Aorta (tissue), 5 donors: ENCODE measurements around the gene CDK19. TPM values are rescaled to one million over a fixed set of nuclear protein-coding genes. Genes with fewer than 3 reads are reported as not detected.

Source experiments
- ATAC-seq: fragments of 200-7000 bp; cut with Tn5 transposase; one replicate; pipeline ENCODE4 v1.9.1; 2022; ENCODE audit warnings: moderate library complexity; ENCODE audit not compliant: low FRiP score
- DNase-seq, 2 donors: peaks; one replicate each; pipeline ENCODE4 v3.0.0-alpha.2; 2020
- H3K27ac ChIP-seq, 2 donors: one replicate each; pipeline ENCODE4 v1.5.1; 2013; ENCODE audit warnings: low read length in 2 of 2, mild to moderate bottlenecking in 2 of 2, moderate library complexity in 2 of 2, control low read depth in 1 of 2, inconsistent platforms in 1 of 2, low read depth in 1 of 2
- H3K27me3 ChIP-seq, 2 donors: one replicate each; pipeline ENCODE4 v1.6.1; 2013; ENCODE audit warnings: control low read depth in 1 of 2, low read length in 1 of 2, mild to moderate bottlenecking in 1 of 2, moderate library complexity in 1 of 2; ENCODE audit not compliant: insufficient read depth in 2 of 2, control insufficient read depth in 1 of 2
- H3K36me3 ChIP-seq, 2 donors: one replicate each; pipeline ENCODE4 v1.6.1; 2013; ENCODE audit warnings: control low read depth in 1 of 2, low read length in 1 of 2, mild to moderate bottlenecking in 1 of 2; ENCODE audit not compliant: insufficient read depth in 2 of 2, control insufficient read depth in 1 of 2
- H3K4me1 ChIP-seq, 2 donors: one replicate each; pipeline ENCODE4 v1.6.1; 2013; ENCODE audit warnings: low read length in 2 of 2, control low read depth in 1 of 2, mild to moderate bottlenecking in 1 of 2, moderate library complexity in 1 of 2; ENCODE audit not compliant: insufficient read depth in 2 of 2, control insufficient read depth in 1 of 2
- H3K4me3 ChIP-seq, 2 donors: one replicate each; pipeline ENCODE4 v1.5.1; 2013; ENCODE audit warnings: low read length in 2 of 2, control low read depth in 1 of 2, mild to moderate bottlenecking in 1 of 2
- H3K9me3 ChIP-seq: one replicate; pipeline ENCODE4 v1.6.1; 2013; ENCODE audit warnings: mild to moderate bottlenecking, low read length; ENCODE audit not compliant: control insufficient read depth
- WGBS, 2 donors: extraction: QIAGEN DNeasy Blood & Tissue Kit; methylation state at CpG; one replicate each; pipeline ENCODE4 v1.1.7; 2013; 5-methylcytosine and 5-hydroxymethylcytosine counted together
- intact Hi-C, 2 donors: fragments of 100-400 bp; cut with DNase I; formaldehyde crosslinking; loops; one replicate each; pipeline versions ENCODE4 v1.14.2 to v1.15.0; 2022
- long read RNA-seq, 2 donors: library from polyadenylated mRNA; unstranded; transcript quantifications; one replicate each; pipeline ENCODE4 v2.0.0, GENCODE V29; 2020 to 2021
- polyA plus RNA-seq, 2 donors: library from polyadenylated mRNA; stranded (reverse); fragments of 200-250 nt; gene quantifications; one replicate each; pipeline ENCODE4 v1.2.3, GENCODE V29; 2013
- total RNA-seq, 2 donors: library from RNA; stranded (reverse); fragmentation: NEBNext Ultra II Directional; extraction: Animal tissue kit (Norgen Biotek cat#: 25700); gene quantifications; one replicate each; pipeline ENCODE4 v1.2.1, GENCODE V29; 2021
- donor health status: healthy with polysubstance abuse.
- donor health status: Bipolar disorder and iron deficiency.
- donor health status: DM: no; HTN: no; CAD: no.
- donor health status: DM: no; HTN: no; CAD: no.
- donor health status: DM: yes; HTN: yes; CAD: no.

Gene CDK19
- 10 to 100 TPM; 19.5 to 22.4 TPM for total RNA-seq
- 1 to 10 TPM; 5.4 to 6.2 TPM for polyA plus RNA-seq
- long read RNA-seq, donor 1, partial matches to known transcripts, result 0 of 3 reads
- long read RNA-seq, donor 1, other reads (novel, unspliced or antisense), result 3 of 3 reads
- long read RNA-seq, donor 2, partial matches to known transcripts, result 3 of 12 reads
- long read RNA-seq, donor 2, other reads (novel, unspliced or antisense), result 9 of 12 reads

DNA sequence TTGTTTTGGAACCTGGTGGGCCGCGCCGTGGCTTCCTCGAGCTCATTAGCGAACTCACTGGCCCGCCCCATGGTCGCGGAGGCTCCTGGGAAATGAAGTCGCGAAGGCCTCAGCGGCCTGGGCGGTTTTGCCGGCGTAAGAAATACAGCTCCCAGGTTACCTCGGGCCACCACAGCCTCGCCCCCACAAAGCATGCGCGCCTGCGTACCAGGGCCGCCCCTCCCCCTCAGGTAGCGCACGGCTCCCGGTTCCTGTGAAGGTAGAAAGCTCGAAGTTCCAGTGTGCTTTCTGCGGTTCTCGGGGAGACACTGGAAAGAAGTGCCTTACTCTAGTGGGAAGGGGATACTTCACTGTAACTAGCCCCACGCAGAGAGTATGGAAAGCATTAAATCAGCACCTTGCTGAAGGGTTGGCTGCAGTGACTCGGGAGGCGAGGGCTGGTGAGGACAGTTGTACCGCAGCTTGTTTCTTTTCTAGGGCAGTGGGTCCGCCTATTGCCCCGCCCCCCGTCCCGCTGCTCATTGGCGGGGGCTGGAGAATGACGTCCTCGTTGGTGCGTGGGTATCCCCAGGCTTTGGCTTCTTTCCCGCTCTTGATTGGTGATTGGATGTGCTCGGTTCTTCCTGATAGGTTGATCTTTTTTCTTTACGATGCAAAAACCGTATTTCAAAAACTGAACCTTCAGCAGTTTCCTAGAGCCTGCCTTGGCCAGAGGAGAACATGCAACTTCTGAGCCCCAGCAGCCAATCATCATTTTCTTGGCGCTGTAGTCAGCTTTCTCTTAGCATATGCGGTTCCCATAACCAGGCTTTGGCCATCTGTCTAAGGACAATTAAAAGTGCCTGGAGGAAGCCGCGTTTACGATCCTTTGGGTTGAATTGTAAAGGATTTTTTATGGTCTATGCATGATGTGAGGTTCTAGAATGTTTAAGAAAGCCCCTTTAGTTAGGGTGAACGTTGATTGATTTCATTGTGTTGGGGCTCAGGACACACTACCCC lies at the start of gene CDK19:
CDK19 (minus strand) TSS at position 59 of the 999 bp plus-strand sequence. CDS start 333 bp downstream, outside the sequence.
- ATAC-seq (peak; percentile 97), DNase-seq (peak; percentile 99)
- Histone ChIP-seq H3K9me3 (no peaks in the 10 kb centered on the region), H3K4me3 (peak within 1 kb of the TSS; percentile 71 to 80), H3K27me3 (no peaks in the 10 kb centered on the region), H3K27ac (peak within 1 kb of the TSS; percentile 58 to 91), H3K4me1 (no peaks in the 10 kb centered on the region), H3K36me3 (no peaks in the 10 kb centered on the region)
- intact Hi-C loops, result loop anchor here (1.0 to 10.0 kb wide), 5 partner anchors 59 to 142 kb away; partner anchors contain the start of genes GTF3C6 (in 2 of the 2) and AMD1 (in 1 of the 2)
- 1% methylated on average over 48 of the region's 48 CpGs for WGBS, 2 donors

DNA sequence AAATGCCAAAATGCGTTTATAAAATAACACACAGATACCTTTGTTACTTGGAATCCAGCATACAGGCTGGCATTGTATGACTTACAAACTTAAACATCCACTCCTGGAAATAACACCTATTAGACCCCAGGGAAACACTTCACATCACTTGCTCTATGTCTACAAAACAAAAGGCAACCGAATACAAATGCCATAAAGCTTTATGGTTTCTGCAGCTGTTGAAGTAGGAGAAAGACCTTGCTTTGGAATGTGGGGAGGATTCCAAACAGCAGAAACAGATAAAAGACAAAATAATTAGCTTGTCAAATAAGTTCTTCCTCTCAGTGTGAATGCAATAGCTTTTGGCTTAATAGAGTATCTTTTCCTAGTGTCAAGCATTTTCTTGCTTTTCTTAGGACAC lies 49.6 kb upstream of the CDK19 start:
- 29 to 46% methylated on average over 2 of the region's 2 CpGs for WGBS, 2 donors
- H3K4me3 ChIP-seq, result no peak overlapping the region
- no peaks in the 10 kb centered on the region for H3K9me3 ChIP-seq
- no peaks in the 10 kb centered on the region for H3K27me3 ChIP-seq
- H3K27ac ChIP-seq, result no peak overlapping the region
- H3K4me1 ChIP-seq, result no peaks in the 10 kb centered on the region
- intact Hi-C loops, result no loop called here
- ATAC-seq, result no peak
- H3K36me3 ChIP-seq, result no peaks in the 10 kb centered on the region
- DNase-seq, result no peak

DNA sequence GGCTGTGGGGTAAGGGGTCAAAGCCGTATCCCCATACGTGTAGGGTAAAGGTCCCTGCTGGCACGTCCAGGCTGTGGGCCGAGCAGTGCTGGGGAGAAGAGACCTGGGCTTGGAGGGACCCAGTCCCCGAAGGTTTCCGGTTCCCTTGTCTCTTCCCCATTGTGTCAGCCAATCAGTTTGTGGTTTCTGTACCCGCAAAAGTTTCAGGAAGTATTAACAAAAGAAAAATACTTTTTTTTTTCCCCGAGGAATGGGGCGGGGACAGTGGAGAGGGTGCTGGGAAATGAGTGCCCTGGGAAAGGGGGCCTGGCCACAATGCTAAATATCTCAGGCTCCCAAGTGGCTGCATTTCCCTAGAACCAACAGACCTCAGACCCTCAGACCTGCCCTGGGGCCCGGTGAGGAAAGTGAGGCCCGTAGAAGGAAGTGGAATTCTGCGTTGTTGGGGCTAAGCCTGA lies 44.1 kb upstream of the CDK19 start:
- Histone ChIP-seq H3K27me3 (no peaks in the 10 kb centered on the region), H3K27ac (no peak overlapping the region), H3K4me1 (no peaks in the 10 kb centered on the region), H3K4me3 (no peak overlapping the region), H3K36me3 (no peaks in the 10 kb centered on the region), H3K9me3 (no peaks in the 10 kb centered on the region)
- ATAC-seq, result no peak
- WGBS, 2 donors, result 89 to 92% methylated on average over 12 of the region's 12 CpGs
- intact Hi-C loops, result no loop called here
- DNase-seq, result peak in 1 of 2 donors; percentile 53

DNA sequence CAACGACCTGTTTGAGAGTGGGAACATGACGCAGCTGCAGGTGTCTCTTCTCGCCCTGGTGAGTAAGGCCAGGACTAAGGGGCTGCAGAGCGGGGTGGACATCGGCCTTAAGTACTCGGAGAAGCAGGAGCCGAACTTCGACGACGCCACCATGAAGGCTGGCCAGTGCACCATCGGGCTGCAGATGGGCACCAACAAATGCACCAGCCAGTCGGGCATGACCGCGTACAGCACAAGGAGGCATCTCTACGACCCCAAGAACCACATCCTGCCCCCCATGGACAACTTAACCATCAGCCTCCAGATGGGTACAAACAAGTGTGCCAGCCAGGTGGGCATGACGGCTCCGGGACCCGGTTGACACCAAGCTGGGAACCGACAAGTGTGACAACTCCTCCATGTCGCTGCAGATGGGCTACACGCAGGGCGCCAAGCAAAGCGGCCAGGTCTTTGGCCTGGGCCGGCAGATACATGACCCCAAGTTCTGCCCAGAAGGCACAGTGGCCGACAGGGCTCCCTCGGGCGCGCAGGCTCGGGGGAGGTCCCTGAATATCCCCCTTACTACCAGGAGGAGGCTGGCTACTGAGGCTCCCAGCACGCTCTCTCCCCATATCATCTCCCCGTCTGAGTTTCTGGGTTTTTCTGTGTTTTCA lies 43.4 kb upstream of the CDK19 start:
- H3K27ac ChIP-seq, result no peak overlapping the region
- no peak for ATAC-seq
- H3K4me3 ChIP-seq, result no peak overlapping the region
- WGBS, 2 donors, result 95 to 96% methylated on average over 31 of the region's 31 CpGs
- no peaks in the 10 kb centered on the region for H3K9me3 ChIP-seq
- H3K27me3 ChIP-seq, result no peaks in the 10 kb centered on the region
- intact Hi-C loops, result no loop called here
- no peaks in the 10 kb centered on the region for H3K4me1 ChIP-seq
- H3K36me3 ChIP-seq, result no peaks in the 10 kb centered on the region
- DNase-seq, result peak in 1 of 2 donors; percentile 47

DNA sequence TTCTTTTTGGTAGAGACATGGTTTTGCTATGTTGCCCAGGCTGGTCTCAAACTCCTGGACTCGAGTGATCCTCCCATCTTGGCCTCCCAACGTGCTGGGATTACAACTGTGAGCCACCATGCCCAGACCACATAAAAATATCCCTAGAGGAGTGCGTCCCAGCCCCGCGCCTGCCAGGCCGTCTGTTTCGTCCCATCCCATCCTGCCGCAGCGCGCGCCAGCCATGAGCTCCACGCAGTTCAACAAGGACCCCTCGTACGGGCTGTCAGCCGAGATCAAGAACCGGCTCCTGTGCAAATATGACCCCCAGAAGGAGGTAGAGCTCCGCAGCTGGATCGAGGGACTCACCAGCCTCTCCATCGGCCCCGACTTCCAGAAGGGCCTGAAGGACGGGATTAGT lies 42.7 kb upstream of the CDK19 start:
- no peaks in the 10 kb centered on the region for H3K27me3 ChIP-seq
- DNase-seq, result no peak
- H3K4me3 ChIP-seq, result no peak overlapping the region
- H3K36me3 ChIP-seq, result no peaks in the 10 kb centered on the region
- intact Hi-C loops, result no loop called here
- no peaks in the 10 kb centered on the region for H3K9me3 ChIP-seq
- no peak overlapping the region for H3K27ac ChIP-seq
- H3K4me1 ChIP-seq, result no peaks in the 10 kb centered on the region
- WGBS, 2 donors, result 96% methylated on average over 21 of the region's 21 CpGs
- ATAC-seq, result no peak

DNA sequence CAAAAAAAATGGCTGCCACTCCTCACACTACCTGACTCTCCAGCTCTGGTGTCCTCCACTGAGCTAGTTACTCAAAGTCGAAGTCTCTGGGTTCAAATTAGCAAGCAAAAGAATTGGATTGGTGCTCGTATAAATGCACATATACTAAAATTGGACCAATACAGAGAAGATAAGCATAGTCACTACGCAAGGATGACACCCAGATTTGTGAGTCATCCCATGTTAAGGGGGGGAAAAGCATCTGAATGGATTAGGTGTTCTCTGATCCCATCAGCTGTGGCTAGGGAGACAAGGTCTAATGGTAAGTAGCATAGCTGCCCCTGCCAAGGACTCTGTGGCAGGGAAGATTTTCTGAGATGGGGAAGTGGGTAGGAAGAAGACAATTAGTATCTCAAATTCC lies 41.0 kb upstream of the CDK19 start:
- WGBS, 2 donors, result 88 to 92% methylated on average over 3 of the region's 3 CpGs
- intact Hi-C loops, result no loop called here

DNA sequence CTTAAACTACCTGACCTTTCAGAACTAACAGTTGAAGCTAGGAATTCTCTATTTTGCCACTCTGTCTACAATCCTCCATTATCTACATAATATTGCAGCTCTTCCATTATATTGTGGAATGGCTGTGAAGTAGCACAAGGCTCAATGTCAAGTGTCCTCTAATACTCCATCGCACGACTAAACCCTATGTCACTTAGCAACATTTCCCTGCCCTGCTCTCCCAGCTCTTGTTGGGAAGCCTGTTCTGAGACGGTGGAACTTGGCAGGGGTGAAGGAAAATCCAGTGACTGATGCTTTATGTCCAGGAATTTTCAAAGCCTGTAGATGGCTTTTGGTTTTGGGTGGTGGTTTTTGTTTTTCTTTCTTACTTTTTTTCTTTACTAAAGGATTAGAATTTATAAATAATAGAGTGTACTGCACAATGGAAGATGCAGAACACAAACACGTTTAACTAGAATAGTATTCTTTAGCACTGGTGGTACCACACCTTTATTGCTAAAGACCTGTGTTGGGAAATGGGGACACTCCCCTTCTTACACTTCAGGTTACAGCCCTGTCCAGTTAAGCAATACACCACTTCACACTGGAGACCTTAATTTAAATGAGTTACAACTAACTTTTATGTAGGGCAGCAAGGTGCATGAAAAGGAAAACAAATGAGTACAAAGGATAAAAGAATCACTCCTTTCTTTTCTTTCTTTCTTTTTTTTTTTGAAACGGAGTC lies 38.6 kb upstream of the CDK19 start:
- no peak for ATAC-seq
- no peaks in the 10 kb centered on the region for H3K9me3 ChIP-seq
- intact Hi-C loops, result no loop called here
- 61 to 62% methylated on average over 5 of the region's 5 CpGs for WGBS, 2 donors
- H3K27me3 ChIP-seq, result no peaks in the 10 kb centered on the region
- no peak overlapping the region for H3K4me3 ChIP-seq
- no peaks in the 10 kb centered on the region for H3K36me3 ChIP-seq
- H3K4me1 ChIP-seq, result no peaks in the 10 kb centered on the region
- DNase-seq, result no peak
- no peak overlapping the region for H3K27ac ChIP-seq

More for the DNA sequence above, 41.0 kb upstream of the CDK19 start:
- no peak overlapping the region for H3K4me3 ChIP-seq
- no peaks in the 10 kb centered on the region for H3K36me3 ChIP-seq
- no peaks in the 10 kb centered on the region for H3K9me3 ChIP-seq
- no peak for ATAC-seq
- no peak for DNase-seq
- H3K27me3 ChIP-seq, result no peaks in the 10 kb centered on the region
- no peaks in the 10 kb centered on the region for H3K4me1 ChIP-seq
- no peak overlapping the region for H3K27ac ChIP-seq

DNA sequence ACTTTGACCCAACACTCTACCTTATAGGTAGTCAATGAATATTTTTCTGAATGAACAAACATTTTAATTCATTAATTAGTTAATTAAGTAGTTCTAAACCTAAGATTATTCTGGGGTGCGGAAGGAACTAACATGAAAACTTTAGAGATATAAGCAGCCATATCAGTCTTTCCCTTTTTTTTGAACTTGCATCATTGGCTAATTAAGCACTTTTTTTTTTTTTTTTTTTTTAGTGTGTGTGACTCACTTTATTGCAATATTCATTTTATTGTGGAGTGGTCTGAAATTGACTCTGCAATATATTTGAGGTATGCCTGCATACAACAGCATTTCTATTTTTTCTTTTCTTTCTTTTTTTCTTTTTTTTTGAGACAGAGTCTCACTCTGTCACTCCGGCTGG lies 37.5 kb upstream of the CDK19 start:
- no peaks in the 10 kb centered on the region for H3K27me3 ChIP-seq
- 94 to 97% methylated on average over 2 of the region's 2 CpGs for WGBS, 2 donors
- DNase-seq (no peak), ATAC-seq (no peak)
- H3K9me3 ChIP-seq, result no peaks in the 10 kb centered on the region
- no peak overlapping the region for H3K4me3 ChIP-seq
- intact Hi-C loops, result no loop called here
- H3K36me3 ChIP-seq, result no peaks in the 10 kb centered on the region
- H3K27ac ChIP-seq, result no peak overlapping the region
- H3K4me1 ChIP-seq, result no peaks in the 10 kb centered on the region
